Fibroblast of mammary gland (primary cell): Measurements from ENCODE around the gene ITGAE.

Experiments used
- DNase-seq: peaks from one replicate; pipeline ENCODE4 v3.0.0-alpha.2; 2010; ENCODE audit warnings: low read depth
- H3K4me3 ChIP-seq: 2 replicates; pipeline ENCODE4 v1.5.1; 2011; ENCODE audit warnings: low read depth, mild to moderate bottlenecking, low read length, moderate library complexity; ENCODE audit not compliant: control insufficient read depth
- CTCF ChIP-seq: conservative IDR thresholded peaks from 2 replicates; pipeline ENCODE4 v1.5.1; 2011; ENCODE audit warnings: low read depth, low read length, inconsistent platforms; ENCODE audit not compliant: control insufficient read depth, insufficient read depth

Gene ITGAE

GRCh38 chr17:3690094-3690715, 110.8 kb downstream of the ITGAE start:
- no peak overlapping the region for H3K4me3 ChIP-seq
- no peak for DNase-seq
- no peak for TF ChIP-seq CTCF

GRCh38 chr17:3689262-3690093, 111.5 kb downstream of the ITGAE start:
- no peak overlapping the region for H3K4me3 ChIP-seq
- no peak for DNase-seq

GRCh38 chr17:3688852-3689261, 112.1 kb downstream of the ITGAE start:
- no peak for TF ChIP-seq CTCF
- no peak for DNase-seq
- no peak overlapping the region for H3K4me3 ChIP-seq

More at GRCh38 chr17:3689262-3690093, 111.5 kb downstream of the ITGAE start:
- TF ChIP-seq CTCF, result no peak

GRCh38 chr17:3688027-3688553, 112.9 kb downstream of the ITGAE start:
- H3K4me3 ChIP-seq, result no peak overlapping the region
- TF ChIP-seq CTCF, result no peak
- no peak for DNase-seq

GRCh38 chr17:3685174-3685573, 115.8 kb downstream of the ITGAE start:
- DNase-seq, result no peak
- no peak overlapping the region for H3K4me3 ChIP-seq
- no peak for TF ChIP-seq CTCF

GRCh38 chr17:3683054-3683511, 117.9 kb downstream of the ITGAE start:
- peak; percentile 98 for TF ChIP-seq CTCF
- DNase-seq, result peak; percentile 19
- H3K4me3 ChIP-seq, result no peak overlapping the region
